Measurements from ENCODE around the gene PXDN.

- no peak for TF ChIP-seq CTCF (IDR thresholded peaks at IDR 0.05; ENCODE audit: low read depth, low read length, poor library complexity, severe bottlenecking)
- no peak for TF ChIP-seq EZH2phosphoT487 (IDR thresholded peaks at IDR 0.05; ENCODE audit: borderline replicate concordance, low read length)
Observed at GRCh38 chr2:1676913-1677820, 67.1 kb downstream of the PXDN start.

Data from DOHH2 (cell line).